Lower lobe of right lung (tissue), 2 donors: ENCODE data around the gene BEST1. TPM values are rescaled to one million over a fixed set of nuclear protein-coding genes. Genes with fewer than 3 reads are reported as not detected.

Experiments used
- ATAC-seq, 2 donors: fragments of 200-7000 bp; cut with Tn5 transposase; one replicate each; pipeline ENCODE4 v1.9.1; 2020 to 2022; ENCODE audit warnings: mild to moderate bottlenecking in 2 of 2, moderate library complexity in 2 of 2
- DNase-seq: peaks from one replicate; pipeline ENCODE4 v3.0.0-alpha.2; 2020
- H3K27ac ChIP-seq: fragments of 200-600 bp; one replicate; pipeline ENCODE4 v1.8.0; 2022
- H3K27me3 ChIP-seq: fragments of 200-600 bp; one replicate; pipeline ENCODE4 v1.8.0; 2022; ENCODE audit warnings: low read depth
- H3K36me3 ChIP-seq: fragments of 200-600 bp; one replicate; pipeline ENCODE4 v1.8.0; 2022; ENCODE audit warnings: mild to moderate bottlenecking
- H3K4me1 ChIP-seq: fragments of 200-600 bp; one replicate; pipeline ENCODE4 v1.8.0; 2022
- H3K4me3 ChIP-seq: fragments of 200-600 bp; one replicate; pipeline ENCODE4 v1.8.0; 2022; ENCODE audit warnings: mild to moderate bottlenecking
- H3K9me3 ChIP-seq: fragments of 200-600 bp; one replicate; pipeline ENCODE4 v1.8.0; 2022
- intact Hi-C: fragments of 100-400 bp; cut with DNase I; formaldehyde crosslinking; loops from one replicate; pipeline ENCODE4 v1.11.0; 2022
- total RNA-seq: library from RNA; stranded (reverse); fragmentation: NEBNext Ultra II Directional; extraction: Animal tissue kit (Norgen Biotek cat#: 25700); gene quantifications from one replicate; pipeline ENCODE4 v1.2.1, GENCODE V29; 2021
- TF ChIP-seq, protein P1 (sequence below): fragments of 200-600 bp; IDR thresholded peaks from one replicate; pipeline ENCODE4 v1.8.0; 2022; ENCODE audit warnings: antibody characterized with exemption, mild to moderate bottlenecking
- donor health status: DM: no; HTN: yes; CAD: no; lungs with severe emphysema.

BEST1 gene
- total RNA-seq, 1 donor from 2014 or later, result 14.1 TPM

DNA sequence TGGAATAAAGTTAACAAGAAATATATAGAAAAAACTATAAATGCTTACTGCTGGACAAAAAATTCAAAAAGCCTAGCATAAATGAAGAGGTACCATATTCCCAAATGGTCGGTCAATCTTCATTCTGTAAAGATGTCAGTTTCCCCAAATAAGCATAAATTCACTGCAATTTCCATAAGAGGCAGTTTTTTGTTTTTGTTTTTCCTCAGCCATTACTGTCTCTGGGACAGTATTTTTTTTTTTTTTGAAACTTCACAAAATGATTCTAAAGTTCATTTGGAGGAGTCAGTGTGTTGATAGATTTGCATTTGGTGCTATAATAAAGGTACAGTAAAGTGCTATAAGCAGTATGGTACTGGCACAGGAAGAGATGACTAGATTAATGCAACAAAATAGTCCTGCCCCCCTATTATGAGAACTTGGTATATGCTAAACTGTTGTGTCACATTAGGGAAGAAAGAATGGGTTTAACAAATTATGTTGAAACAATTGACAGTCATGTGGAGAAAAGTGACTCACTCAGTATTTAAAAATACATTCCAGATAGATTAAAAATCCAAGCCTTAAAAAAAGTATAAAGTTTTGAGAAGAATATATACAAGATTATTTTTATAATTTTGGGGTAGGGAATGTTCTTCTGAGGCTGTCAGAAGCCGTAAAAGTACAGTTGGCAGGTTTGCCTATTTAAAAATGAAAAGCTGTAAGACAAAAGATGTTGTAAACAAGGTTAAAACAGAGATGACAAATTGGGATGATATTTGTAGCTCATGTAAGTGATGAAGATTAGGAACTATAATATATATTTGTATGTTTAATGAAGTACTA, 19.9 kb downstream of the BEST1 start:
- H3K4me3 ChIP-seq, result peak overlapping the region; percentile 17
- intact Hi-C loops, result no loop called here
- ATAC-seq (no peak), DNase-seq (no peak)
- H3K4me1 ChIP-seq, result peaks cover 78% of the 10 kb centered on the region
- H3K27ac ChIP-seq, result peak overlapping the region; percentile 97
- TF ChIP-seq, protein P1, sequence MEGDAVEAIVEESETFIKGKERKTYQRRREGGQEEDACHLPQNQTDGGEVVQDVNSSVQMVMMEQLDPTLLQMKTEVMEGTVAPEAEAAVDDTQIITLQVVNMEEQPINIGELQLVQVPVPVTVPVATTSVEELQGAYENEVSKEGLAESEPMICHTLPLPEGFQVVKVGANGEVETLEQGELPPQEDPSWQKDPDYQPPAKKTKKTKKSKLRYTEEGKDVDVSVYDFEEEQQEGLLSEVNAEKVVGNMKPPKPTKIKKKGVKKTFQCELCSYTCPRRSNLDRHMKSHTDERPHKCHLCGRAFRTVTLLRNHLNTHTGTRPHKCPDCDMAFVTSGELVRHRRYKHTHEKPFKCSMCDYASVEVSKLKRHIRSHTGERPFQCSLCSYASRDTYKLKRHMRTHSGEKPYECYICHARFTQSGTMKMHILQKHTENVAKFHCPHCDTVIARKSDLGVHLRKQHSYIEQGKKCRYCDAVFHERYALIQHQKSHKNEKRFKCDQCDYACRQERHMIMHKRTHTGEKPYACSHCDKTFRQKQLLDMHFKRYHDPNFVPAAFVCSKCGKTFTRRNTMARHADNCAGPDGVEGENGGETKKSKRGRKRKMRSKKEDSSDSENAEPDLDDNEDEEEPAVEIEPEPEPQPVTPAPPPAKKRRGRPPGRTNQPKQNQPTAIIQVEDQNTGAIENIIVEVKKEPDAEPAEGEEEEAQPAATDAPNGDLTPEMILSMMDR, result no peak
- peaks cover 10% of the 10 kb centered on the region for H3K36me3 ChIP-seq
- no peaks in the 10 kb centered on the region for H3K9me3 ChIP-seq
- H3K27me3 ChIP-seq, result no peaks in the 10 kb centered on the region

DNA sequence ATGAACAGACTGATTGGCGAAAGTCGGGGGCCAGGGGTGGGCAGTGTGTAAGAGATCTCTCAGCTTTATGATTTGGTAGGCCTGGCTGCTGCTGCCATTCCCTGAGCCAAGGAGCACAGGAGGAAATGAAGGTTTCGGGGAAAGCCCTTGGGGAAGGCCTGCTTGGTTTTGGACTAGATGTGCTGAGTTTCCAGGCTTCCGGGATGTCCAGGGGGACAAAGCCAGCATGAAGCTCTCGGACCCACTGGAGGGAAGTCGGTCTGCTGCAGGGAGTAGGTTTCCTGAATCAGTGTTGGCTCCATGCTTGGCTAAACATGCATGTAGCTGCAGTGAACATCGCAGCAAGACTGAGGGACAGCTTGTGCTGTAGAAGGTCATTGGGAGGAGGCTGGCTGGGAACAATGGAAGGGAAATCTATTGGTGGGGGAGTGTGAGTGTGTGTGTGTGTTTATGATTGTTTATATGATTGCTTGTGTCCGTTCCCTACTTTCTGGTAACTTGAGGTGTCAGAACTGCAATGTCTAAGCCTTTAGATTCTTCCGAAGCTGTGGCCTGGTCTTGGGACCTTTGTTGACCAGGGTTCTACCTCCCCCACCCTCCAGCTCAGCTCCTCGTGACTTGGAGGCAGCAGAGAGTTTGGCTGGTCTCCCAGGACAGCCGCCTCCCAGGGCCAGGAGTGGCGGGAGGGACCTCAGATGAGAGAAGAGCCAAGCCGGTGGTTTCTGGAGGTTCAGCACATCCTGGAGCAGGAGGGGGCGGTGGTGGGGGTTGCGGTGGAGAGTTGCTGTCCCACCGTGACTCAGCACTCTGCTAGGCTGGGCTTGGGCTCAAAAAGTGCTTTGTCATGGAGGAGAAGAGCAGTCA, 21.3 kb downstream of the BEST1 start:
- TF ChIP-seq, protein P1, result no peak
- intact Hi-C loops, result no loop called here
- H3K36me3 ChIP-seq, result no peaks in the 10 kb centered on the region
- ATAC-seq (peak; percentile 61 to 81), DNase-seq (peak; percentile 96)
- H3K9me3 ChIP-seq, result no peaks in the 10 kb centered on the region
- no peaks in the 10 kb centered on the region for H3K27me3 ChIP-seq
- H3K27ac ChIP-seq, result peak overlapping the region; percentile 97
- H3K4me1 ChIP-seq, result peaks cover 83% of the 10 kb centered on the region
- H3K4me3 ChIP-seq, result peak overlapping the region; percentile 29

DNA sequence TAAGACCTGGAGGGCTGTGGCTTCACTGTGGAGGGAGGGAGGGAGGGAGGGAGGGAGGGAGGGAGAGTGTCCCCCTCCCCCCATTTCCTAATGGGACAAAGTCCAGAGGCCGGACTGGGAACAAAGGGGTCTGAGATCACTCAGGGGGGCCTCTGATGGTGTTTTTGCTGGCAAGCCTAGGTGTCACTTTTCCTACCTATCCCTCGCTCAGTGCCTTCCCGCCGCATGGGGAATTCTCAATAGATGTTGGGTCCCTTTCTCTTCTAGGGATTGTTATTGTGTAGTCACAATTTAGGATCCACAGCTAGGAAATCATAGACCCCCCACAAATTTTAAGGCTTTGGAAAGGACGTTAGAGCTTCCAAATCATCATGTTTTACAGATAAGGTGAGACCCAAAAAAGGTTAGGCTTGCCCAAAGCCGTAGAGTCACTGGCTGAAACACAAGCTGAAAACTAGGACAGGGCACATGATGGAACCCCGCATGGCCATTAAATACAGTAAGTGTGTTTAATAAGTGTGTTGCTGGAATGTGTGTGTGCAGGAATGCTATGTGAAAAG, 22.0 kb downstream of the BEST1 start:
- H3K36me3 ChIP-seq, result no peaks in the 10 kb centered on the region
- no peak for ATAC-seq
- H3K27me3 ChIP-seq, result no peaks in the 10 kb centered on the region
- DNase-seq, result no peak
- intact Hi-C loops, result no loop called here
- no peaks in the 10 kb centered on the region for H3K9me3 ChIP-seq
- TF ChIP-seq, protein P1, result no peak
- H3K27ac ChIP-seq, result peak overlapping the region; percentile 97
- H3K4me3 ChIP-seq, result peak overlapping the region; percentile 6
- peaks cover 89% of the 10 kb centered on the region for H3K4me1 ChIP-seq

DNA sequence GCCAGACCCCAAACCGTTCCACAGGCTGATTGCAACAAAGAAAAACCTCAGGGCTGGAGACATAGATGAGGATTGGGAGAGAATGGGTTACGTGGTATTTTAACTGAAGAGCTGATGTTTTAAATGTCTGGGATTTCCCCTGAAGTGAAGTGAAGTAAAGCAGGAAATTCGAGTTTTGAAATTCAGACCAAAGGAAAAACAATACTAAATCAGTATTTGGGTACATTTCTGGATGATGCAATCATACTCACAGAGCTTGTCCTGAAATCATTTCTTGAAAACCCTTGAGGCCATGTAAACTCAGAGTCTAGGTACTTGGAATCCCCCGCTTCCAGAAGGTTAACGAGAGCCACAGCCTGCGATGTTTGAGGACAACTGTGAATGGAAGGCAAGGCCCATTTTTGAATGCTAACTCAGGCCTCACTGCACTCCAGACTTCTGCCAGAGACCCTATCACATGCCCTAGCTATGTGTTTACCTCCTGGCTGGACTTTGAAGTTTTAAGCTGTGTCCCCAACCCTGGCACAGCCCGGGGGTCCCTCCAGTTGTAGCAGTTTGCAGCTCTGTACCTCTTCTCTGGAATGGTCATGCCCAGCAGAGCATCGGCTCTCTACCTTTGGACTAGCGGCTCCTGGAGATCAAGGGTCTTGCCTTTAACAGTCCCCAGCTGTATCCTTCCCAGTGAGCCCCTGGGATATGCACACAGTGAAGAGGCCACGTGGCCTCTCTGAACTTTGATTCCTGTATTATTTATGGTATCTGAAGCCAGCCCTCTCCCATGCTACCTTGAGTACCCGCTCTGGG, 22.7 kb downstream of the BEST1 start:
- TF ChIP-seq, protein P1, result no peak
- peaks cover 94% of the 10 kb centered on the region for H3K4me1 ChIP-seq
- no peaks in the 10 kb centered on the region for H3K9me3 ChIP-seq
- no peak for DNase-seq
- H3K27me3 ChIP-seq, result no peaks in the 10 kb centered on the region
- ATAC-seq, result peak; percentile 44 to 68
- no peaks in the 10 kb centered on the region for H3K36me3 ChIP-seq
- intact Hi-C loops, result no loop called here
- peak overlapping the region; percentile 6 for H3K4me3 ChIP-seq
- peak overlapping the region; percentile 97 for H3K27ac ChIP-seq
